Measurements from ENCODE around the gene UBR4.

Gene UBR4

DNA sequence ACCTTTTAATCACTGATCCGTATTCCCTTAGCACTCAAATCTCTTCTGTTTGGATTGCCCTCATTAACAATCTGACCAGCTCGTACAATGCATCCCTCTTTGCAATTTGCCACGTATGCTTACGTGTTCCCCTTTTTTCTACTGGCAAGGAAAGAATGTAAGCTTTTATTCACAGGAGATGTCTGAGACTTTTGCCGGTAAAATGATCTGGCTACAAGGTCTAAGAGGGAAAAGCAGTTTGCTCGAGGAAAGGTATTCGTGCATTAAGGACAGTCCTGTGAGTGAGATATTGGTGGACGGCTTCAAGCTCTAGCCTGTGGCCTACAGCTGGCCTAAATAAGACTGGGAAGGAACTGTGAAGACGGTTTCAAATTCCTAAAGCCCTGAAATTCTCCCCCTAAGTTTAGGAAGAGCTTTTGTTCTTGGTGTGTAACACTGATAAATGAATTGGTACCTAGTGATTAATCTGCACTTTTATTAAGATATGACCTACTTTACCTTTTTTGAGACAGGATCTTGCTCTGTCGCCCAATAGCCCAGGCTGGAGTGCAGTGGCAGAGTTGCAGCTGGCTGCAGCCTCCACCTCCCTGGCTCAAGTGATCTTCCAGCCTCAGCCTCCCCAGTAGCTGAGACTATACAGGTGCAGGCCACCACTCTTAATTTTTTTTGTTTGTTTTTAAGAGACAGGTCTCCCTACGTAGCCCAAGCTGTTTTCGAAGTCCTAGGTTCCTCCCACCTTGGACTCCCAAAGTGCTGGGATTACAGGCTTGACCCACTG is 895 bp upstream of the UBR4 start:
- Histone ChIP-seq H3K79me2 (peaks cover 16% of the 10 kb centered on the region), H3K4me3 (ENCODE audit: low read depth, low read length) (peak overlapping the region; percentile 90), H2AFZ (peak overlapping the region; percentile 86), H3K4me2 (ENCODE audit: low read length) (peak overlapping the region; percentile 68), H3K36me3 (ENCODE audit: control insufficient read depth, insufficient read depth, low read length) (no peaks in the 10 kb centered on the region), H3K9ac (no peak overlapping the region), H3K27me3 (ENCODE audit: control insufficient read depth, insufficient read depth, low read length) (no peaks in the 10 kb centered on the region), H3K4me1 (peaks cover 9% of the 10 kb centered on the region), H3K9me3 (ENCODE audit: control insufficient read depth, low read length) (no peaks in the 10 kb centered on the region), H3K27ac (peak overlapping the region; percentile 81)
- TF ChIP-seq, protein P1, sequence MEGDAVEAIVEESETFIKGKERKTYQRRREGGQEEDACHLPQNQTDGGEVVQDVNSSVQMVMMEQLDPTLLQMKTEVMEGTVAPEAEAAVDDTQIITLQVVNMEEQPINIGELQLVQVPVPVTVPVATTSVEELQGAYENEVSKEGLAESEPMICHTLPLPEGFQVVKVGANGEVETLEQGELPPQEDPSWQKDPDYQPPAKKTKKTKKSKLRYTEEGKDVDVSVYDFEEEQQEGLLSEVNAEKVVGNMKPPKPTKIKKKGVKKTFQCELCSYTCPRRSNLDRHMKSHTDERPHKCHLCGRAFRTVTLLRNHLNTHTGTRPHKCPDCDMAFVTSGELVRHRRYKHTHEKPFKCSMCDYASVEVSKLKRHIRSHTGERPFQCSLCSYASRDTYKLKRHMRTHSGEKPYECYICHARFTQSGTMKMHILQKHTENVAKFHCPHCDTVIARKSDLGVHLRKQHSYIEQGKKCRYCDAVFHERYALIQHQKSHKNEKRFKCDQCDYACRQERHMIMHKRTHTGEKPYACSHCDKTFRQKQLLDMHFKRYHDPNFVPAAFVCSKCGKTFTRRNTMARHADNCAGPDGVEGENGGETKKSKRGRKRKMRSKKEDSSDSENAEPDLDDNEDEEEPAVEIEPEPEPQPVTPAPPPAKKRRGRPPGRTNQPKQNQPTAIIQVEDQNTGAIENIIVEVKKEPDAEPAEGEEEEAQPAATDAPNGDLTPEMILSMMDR (IDR thresholded peaks at IDR 0.05): no peak

DNA sequence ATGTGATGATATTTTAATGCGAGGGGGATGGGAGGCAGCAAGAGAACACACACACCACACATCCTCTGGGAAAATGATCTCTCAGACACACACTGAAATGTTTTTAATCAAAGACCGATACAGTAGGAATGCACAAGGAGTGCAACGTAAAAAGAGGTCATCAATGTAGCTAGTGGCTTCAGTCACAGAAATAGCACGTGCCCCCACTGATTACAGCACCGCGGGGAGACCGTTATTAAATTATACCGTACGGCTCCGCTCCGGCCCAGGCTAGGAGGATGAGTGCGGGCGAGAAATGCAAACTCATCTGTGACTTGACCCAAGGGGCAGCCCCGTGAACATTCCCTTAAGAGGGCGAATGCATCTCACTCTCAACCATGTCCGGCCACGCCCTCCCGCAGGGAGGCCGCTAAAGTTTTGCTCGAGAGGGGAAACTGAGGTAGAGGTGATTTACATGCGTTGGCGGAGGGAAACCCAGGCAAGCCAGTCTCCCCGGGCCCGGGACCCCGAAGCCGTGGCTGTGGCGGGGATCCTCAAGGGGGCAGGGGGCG is 552 bp downstream of the UBR4 start:
- Histone ChIP-seq H3K9me3 (ENCODE audit: control insufficient read depth, low read length) (no peaks in the 10 kb centered on the region), H3K79me2 (peaks cover 21% of the 10 kb centered on the region), H3K4me2 (ENCODE audit: low read length) (peak overlapping the region; percentile 68), H3K4me1 (peaks cover 9% of the 10 kb centered on the region), H3K4me3 (ENCODE audit: low read depth, low read length) (peak overlapping the region; percentile 90), H3K36me3 (ENCODE audit: control insufficient read depth, insufficient read depth, low read length) (no peaks in the 10 kb centered on the region), H3K27ac (peak overlapping the region; percentile 81), H3K9ac (peak overlapping the region; percentile 80), H3K27me3 (ENCODE audit: control insufficient read depth, insufficient read depth, low read length) (no peaks in the 10 kb centered on the region), H2AFZ (peak overlapping the region; percentile 86)
- TF ChIP-seq, protein P1 (IDR thresholded peaks at IDR 0.05): no peak

DNA sequence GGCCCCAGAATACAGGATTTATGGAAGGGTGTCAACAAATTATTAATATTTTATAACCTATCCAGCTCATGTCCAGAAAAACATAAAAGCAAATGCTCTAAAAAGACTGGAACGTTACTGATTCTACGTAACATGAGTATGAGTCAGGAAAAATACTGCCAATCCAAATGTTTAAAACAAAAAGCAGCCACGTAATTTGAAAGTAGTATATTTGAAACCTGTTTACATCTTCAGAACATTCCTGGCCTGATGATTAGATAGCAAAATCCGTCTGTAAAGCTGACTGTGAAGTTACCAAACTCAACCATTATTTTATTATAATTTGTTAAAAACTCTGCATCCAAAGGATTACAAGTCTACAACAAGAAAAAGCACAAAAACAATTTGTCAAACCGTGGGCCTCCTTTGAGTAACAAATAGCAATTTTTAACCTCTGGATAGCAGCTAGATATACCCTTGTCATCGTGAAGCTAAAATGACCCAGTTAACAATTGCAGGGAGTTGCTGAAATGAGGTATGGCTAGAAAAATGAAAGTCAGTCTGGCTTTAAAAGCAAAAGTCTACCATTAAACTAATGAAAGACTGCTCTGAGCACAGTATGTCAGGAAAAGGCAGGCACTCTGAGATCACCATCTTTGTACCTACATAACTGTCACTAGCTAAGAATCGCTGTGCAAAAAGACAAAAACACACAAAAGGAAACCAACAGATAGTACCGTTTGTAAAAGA is 1.2 kb downstream of the UBR4 start:
- Histone ChIP-seq H3K27me3 (ENCODE audit: control insufficient read depth, insufficient read depth, low read length) (no peaks in the 10 kb centered on the region), H3K4me3 (ENCODE audit: low read depth, low read length) (peak overlapping the region; percentile 90), H3K79me2 (peaks cover 21% of the 10 kb centered on the region), H3K27ac (peak overlapping the region; percentile 81), H2AFZ (no peak overlapping the region), H3K4me1 (peaks cover 9% of the 10 kb centered on the region), H3K9ac (no peak overlapping the region), H3K4me2 (ENCODE audit: low read length) (peak overlapping the region; percentile 68), H3K36me3 (ENCODE audit: control insufficient read depth, insufficient read depth, low read length) (no peaks in the 10 kb centered on the region), H3K9me3 (ENCODE audit: control insufficient read depth, low read length) (no peaks in the 10 kb centered on the region)
- TF ChIP-seq, protein P1 (IDR thresholded peaks at IDR 0.05): no peak

DNA sequence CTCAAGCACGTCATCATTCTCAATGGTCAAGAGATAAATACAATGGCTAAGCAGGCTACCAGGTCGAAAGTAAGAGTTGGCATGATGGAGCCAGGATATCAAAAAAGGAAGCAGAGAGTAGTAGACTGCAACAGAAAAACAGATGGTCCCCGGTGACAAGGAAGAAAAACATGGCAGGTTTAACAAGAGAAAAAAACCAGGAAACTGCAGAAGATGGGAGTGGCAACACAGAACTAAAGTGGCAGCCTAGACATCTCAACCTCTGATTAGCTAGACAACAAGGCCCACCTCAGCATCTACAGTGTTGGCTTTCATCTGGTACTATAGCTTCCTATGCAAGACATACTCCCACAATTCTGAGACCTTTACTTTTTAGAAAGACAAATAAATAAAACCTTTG is 3.1 kb downstream of the UBR4 start:
- H3K4me1 ChIP-seq: peaks cover 9% of the 10 kb centered on the region

More for the DNA sequence above, 3.1 kb downstream of the UBR4 start:
- Histone ChIP-seq H3K9me3 (ENCODE audit: control insufficient read depth, low read length) (no peaks in the 10 kb centered on the region), H2AFZ (no peak overlapping the region), H3K4me3 (ENCODE audit: low read depth, low read length) (no peak overlapping the region), H3K27ac (no peak overlapping the region), H3K4me2 (ENCODE audit: low read length) (no peak overlapping the region), H3K79me2 (peaks cover 25% of the 10 kb centered on the region), H3K9ac (no peak overlapping the region), H3K36me3 (ENCODE audit: control insufficient read depth, insufficient read depth, low read length) (no peaks in the 10 kb centered on the region), H3K27me3 (ENCODE audit: control insufficient read depth, insufficient read depth, low read length) (no peaks in the 10 kb centered on the region)
- TF ChIP-seq, protein P1 (IDR thresholded peaks at IDR 0.05): no peak
